ENCODE measurements around the gene DICER1.

DICER1 gene

GRCh38 chr14:95061317-95062093 is 95.8 kb downstream of the DICER1 start:
- DNase-seq (ENCODE audit: low spot score), result no peak

DNA sequence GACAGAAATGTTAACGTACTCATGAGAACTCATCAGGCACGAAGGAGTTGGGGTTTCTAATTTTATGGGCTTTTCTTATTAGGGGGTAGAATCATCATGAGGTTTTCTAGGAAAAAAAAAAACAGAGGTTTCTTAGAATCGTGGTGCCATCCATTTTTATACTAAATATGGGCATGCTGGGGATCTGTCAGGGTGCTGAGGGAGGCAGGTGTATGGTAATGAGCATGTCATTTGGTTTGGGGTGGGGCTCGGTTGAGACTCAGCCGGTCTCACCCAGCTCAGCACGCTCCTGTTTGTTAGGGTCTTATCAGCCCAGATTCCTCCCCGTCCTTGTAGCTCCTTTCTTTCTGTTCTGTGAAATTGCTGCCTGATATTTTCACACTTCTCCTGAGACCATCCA is 98.2 kb downstream of the DICER1 start:
- DNase-seq (ENCODE audit: low spot score), result no peak

GRCh38 chr14:95058491-95058890 is 98.8 kb downstream of the DICER1 start:
- no peak for DNase-seq (ENCODE audit: low spot score)

DNA sequence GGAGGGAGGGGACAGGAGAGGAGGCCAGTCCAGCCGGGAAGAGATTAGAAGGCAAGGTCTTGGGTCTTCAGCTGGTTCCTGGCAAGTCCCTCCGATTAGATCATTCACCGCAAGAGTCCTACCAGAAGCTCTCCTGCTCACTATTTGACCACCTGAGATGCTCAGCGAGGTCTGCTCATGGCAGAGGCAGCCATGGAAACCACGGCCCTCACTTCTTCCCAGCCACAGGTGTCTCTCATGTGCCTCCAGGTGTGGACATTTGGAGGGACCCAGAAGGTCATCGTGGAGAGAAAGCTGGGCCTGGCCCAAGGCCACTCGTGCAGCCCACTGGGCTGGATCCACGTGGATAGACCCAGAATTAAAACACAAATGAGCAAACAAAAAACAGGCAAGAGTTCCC is 99.5 kb downstream of the DICER1 start:
- DNase-seq (ENCODE audit: low spot score), result no peak

- DNase-seq (ENCODE audit: low spot score), result no peak
Observed at GRCh38 chr14:95057147-95057546, 100.2 kb downstream of the DICER1 start.

DNA sequence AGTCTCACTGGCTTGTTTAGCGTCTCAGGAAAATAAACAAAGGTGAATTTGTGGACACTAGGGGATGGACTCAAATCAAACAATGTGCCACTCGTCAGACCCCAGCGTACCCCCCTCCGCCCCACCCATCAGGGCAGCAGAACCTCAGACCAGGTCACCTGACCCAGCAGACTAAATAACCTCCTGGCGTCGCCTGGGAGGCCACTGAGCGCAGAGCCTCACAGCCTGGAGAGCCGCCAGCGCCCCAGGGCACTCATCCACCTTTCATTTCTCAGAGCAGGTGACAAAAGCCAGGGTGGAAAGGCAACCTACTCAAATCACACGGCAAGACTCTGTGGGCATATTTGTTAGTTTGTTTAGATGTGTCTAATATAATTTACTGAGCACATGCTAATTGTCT is 100.9 kb downstream of the DICER1 start:
- no peak for DNase-seq (ENCODE audit: low spot score)

DNA sequence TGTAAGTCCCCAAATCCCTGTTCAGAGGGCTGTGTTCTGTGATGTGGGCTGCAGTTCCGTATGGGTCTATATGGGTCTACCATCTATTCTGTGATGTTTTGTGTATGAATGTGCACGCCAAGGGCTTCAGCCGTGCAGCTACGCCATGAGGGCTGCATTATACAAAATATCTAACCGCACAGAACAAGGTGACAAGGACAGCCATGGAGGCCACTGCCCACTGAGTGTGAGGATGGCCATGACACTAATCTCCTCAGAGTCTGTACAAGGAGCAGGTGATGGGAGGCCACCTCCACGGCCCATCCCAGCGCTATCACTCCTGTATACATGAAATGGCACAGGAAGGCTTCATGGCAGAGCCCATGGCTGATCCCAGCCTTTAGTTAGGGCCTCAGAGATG is 102.0 kb downstream of the DICER1 start:
- no peak for DNase-seq (ENCODE audit: low spot score)

DNA sequence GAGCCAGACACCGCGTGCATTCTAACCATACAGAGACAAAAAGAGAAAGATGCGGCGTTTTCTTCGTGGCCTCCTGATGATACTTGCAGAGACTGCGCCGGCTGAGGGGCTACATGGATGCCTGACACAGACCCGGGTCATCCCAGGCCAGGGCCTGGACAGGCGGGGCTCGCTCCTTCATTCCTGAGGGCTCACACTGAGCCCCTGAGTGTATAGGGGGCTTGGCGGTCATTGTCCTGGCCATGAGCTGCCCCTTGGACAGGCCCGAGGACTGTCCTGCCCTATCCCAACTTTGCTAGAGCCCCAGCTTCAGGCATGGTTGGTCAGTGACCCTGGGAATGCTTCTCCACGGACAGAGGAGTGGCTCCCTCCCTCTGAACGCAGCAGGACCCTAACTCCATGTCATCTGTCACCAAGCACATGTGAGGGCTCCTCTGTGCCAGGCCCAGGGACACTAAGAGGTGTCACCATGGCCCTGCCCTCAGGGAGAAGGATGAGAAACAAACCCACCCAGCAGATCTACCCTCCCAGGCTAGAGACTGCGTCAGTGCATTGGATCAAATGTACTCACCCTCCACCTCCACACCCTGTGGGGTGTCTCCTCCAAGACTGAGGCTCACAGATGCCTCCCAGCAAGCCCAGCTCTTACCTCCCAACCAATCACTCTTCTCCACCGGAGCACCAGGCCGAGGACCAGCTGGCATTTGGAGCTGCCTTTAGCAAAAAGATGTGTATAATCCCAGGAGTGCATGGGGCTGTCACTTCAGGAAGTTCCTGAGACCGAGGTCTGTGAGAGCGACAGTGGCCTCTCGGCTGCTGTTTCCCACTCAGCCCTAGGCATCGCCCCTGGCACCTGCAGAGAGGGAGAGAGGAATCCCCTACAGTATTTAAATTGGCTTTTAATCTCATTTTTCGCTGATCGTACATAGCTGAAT is 102.7 kb downstream of the DICER1 start:
- no peak for DNase-seq (ENCODE audit: low spot score)

DNA sequence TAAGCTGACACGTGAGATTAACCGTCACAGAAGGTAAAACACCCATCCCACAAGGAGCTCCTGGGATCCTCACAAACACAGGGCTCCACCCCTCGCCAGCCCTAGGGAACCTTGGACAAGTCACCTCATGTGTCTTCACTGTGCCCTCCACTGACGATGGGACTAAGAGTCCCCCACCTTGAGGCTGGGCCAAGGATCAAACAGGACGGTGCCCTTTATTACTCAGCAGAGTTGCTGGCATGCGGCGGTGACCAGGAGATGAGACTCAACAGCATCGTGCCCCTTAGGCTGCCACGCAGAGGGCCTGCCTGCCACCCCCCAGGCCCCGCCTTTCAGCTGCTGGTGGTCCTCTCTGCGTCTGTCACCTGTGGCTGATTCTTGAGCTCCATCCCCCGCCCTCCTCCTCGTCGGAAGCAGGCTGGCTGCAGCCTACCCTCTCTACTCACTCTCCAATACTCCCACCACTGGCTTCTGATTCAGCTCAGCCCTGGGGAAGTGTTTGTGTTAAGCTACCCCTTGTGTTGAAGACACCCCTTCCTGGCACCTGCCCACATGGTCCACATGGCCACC is 105.2 kb downstream of the DICER1 start:
- no peak for DNase-seq (ENCODE audit: low spot score)

- no peak for DNase-seq (ENCODE audit: low spot score)
Observed at GRCh38 chr14:95049952-95050351, 107.4 kb downstream of the DICER1 start.

DNA sequence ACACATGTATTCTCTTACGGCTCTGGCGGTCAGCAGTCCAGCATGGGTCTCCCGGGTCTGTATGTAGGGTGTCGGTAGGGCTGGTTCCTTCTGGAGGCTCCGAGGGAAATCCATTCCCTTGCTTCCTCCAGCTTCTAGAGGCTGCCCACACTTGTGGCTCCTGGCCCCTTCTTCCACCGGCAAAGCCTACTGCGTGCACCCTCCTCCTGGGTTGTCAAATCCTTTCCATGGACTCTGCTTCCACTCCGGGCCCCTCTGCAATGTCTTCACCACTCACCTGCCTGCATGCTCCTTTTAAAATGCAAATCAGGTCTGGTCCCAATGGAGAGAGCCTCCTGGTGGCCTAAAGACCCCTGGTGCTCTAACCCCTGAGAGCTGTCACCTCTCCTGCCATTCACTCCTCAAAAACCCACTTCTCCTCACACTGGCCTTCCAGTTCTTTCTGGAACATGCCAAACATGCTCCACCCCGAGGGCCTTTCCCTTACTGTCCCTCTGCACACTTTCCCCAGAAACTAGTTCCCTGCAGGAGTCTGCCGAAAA is 108.5 kb downstream of the DICER1 start:
- DNase-seq (ENCODE audit: low spot score), result no peak

- no peak for DNase-seq (ENCODE audit: low spot score)
Observed at GRCh38 chr14:95047754-95048153, 109.6 kb downstream of the DICER1 start.

DNA sequence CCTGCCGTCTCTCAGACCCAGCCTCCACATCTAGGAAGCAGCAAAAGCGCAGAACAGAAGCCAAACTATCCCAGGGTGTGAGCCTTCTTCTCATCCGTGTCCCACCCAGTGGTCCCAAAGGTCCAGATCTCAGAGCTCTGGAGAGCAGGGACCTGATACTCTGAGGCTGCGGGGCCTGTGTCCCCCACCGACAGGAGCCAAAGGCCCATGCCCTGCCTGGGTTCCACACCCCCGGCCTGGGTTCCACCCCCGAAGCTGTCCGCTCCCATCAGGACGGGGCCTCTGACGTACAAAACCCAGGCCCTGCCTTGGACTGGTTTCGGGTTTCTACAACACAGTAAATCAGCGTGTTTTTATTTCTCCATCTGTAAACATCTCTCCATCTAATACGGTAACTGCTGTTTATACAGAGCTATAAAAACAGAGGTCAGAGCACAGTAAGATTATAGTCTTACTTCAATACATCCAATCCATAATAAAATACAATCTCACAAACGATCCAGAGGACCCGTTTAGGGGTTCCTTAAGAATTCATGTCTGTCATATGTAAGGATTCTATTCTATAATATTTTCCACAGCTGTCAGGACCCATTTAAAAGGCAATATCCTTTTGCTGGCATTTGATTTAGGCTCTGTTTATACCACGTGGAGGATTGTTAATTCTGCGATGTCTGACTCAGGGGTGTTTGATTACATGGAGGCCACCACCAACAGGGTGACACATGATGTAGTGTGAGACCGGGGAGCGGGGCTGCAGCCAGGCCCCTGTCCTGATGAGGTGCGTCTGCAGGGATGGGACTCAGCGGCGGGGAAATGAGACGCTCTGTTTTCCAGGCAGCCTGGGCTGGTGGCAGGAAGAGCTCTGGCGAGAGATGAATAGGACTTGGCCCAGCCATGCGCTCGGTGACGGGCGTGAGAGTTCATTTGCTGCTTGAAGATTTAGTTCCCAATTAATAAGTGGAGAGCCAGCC is 110.3 kb downstream of the DICER1 start:
- DNase-seq (ENCODE audit: low spot score), result no peak

GRCh38 chr14:95045836-95046430 is 111.4 kb downstream of the DICER1 start:
- no peak for DNase-seq (ENCODE audit: low spot score)

GRCh38 chr14:95045106-95045701 is 112.1 kb downstream of the DICER1 start:
- no peak for DNase-seq (ENCODE audit: low spot score)

DNA sequence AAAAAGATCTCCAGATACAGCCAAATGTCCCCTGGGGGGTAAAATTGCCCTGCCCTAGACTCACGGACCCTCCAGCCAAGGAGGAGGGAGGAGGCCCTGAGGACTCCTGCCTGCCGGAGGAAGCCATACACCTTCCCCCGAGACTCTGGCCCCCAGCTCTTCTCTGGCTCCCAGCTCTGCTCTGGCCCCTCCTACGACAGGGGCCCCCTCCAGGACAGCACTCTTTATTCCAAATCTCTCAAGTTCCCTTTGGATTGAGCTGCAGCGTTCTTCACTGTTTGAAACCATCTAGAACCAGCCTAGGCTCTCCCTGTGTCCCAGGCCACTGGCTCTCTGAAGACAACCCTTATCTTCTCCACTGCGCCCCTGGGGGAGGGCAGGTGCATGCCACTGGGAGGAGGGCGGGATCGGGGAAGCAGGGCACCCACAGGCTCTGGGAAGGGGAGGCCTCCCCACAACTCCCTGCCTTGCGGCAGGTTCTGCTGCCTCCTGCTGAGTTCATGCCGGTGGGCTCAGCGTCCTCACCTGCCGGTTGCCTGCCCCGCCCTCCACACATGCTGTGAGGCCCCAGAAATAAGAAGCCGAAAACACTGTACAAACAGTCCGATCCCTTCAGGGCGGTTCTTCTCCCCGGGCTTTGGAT is 112.7 kb downstream of the DICER1 start:
- no peak for DNase-seq (ENCODE audit: low spot score)

GRCh38 chr14:95043732-95044462 is 113.4 kb downstream of the DICER1 start:
- no peak for DNase-seq (ENCODE audit: low spot score)

GRCh38 chr14:95043314-95043713 is 114.0 kb downstream of the DICER1 start:
- DNase-seq (ENCODE audit: low spot score), result no peak

- no peak for DNase-seq (ENCODE audit: low spot score)
Observed at GRCh38 chr14:95041477-95042020, 115.8 kb downstream of the DICER1 start.
